ENCODE results near the gene DPP7. TPM values are rescaled to one million over a fixed set of nuclear protein-coding genes. Genes with fewer than 3 reads are reported as not detected.
A peak's percentile ranks its signal among the peaks of the same experiment; 100 is the strongest.

Gene DPP7
- total and polyA plus RNA-seq, 12 donors, result 91.4 to 677 (median 125) TPM

DNA sequence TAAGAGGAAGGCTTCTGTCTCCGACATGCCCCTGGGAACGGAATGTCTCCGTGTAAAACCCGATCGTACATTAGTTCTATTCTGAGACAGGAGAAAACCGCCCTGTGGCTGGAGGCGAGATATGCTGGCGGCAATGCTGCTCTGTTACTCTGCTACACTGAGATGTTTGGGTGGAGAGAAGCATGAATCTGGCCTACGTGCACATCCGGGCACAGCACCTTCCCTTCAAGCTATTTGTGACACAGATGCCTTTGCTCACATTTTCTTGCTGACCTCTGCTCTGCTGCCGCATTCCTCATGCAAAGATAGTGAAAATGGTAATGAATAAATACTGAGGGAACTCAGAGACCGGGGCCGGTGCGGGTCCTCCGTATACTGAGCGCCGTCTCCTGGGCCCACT is 2.2 kb upstream of the DPP7 start:
- no peak for TF ChIP-seq CTCF (IDR thresholded peaks at IDR 0.05)
- Histone ChIP-seq H3K4me1 (peaks cover 13 to 40% (median 23%) of the 10 kb centered on the region in 9 donors), H3K27me3 (no peaks in the 10 kb centered on the region), H3K4me3 (no peak overlapping the region), H3K9me3 (no peaks in the 10 kb centered on the region), H3K27ac (peak overlapping the region in 9 of 10 donors; percentile 43 to 95 (median 67)), H3K36me3 (peaks cover 0 to 16% (median 11%) of the 10 kb centered on the region in 9 donors)
- intact Hi-C loops (cut with DNase I), result loop anchor here in 3 of 10 donors (2.0 to 5.0 kb wide), 3 partner anchors 110 to 121 kb away; partner anchors contain the start of genes RNF224 (in 2 of the 3) and CYSRT1 (in 1 of the 3)
- DNase-seq, result no peak
- WGBS, 2 donors, result 33 to 36% methylated on average over 17 of the region's 17 CpGs
- ATAC-seq, result peak in 2 of 8 donors; percentile 5 to 38

- Histone ChIP-seq H3K27me3 (no peaks in the 10 kb centered on the region), H3K27ac (peak overlapping the region in 9 of 10 donors; percentile 43 to 95 (median 67)), H3K4me1 (peaks cover 12 to 40% (median 23%) of the 10 kb centered on the region in 9 donors), H3K4me3 (no peak overlapping the region), H3K36me3 (peaks cover 0 to 22% (median 11%) of the 10 kb centered on the region in 9 donors), H3K9me3 (no peaks in the 10 kb centered on the region)
- no peak for TF ChIP-seq CTCF (IDR thresholded peaks at IDR 0.05)
- intact Hi-C loops (cut with DNase I), result loop anchor here in 3 of 10 donors (2.0 to 5.0 kb wide), 3 partner anchors 111 to 121 kb away; partner anchors contain the start of genes RNF224 (in 2 of the 3) and CYSRT1 (in 1 of the 3)
- DNase-seq (no peak), ATAC-seq (peak in 6 of 8 donors; percentile 4 to 69 (median 57))
- WGBS, 2 donors, result 49 to 55% methylated on average over 6 of the region's 6 CpGs
These were observed 1.5 kb upstream of the DPP7 start for GRCh38 chr9:137116027-137116507.

GRCh38 chr9:137115394-137116026 is 977 bp upstream of the DPP7 start:
- intact Hi-C loops (cut with DNase I), result loop anchor here in 4 of 10 donors (1.0 to 5.0 kb wide), 4 partner anchors 29 to 122 kb away; partner anchors contain the start of genes RNF224 (in 2 of the 4), CYSRT1 (in 1 of the 4) and MAN1B1 (in 1 of the 4)
- no peak for TF ChIP-seq CTCF (IDR thresholded peaks at IDR 0.05)
- peaks cover 12 to 40% (median 23%) of the 10 kb centered on the region in 9 donors for H3K4me1 ChIP-seq
- H3K36me3 ChIP-seq, result peaks cover 0 to 26% (median 12%) of the 10 kb centered on the region in 9 donors
- H3K9me3 ChIP-seq, result no peaks in the 10 kb centered on the region
- no peaks in the 10 kb centered on the region for H3K27me3 ChIP-seq
- 76 to 80% methylated on average over 21 of the region's 21 CpGs for WGBS, 2 donors
- peak overlapping the region in 8 of 10 donors; percentile 56 to 95 (median 72) for H3K27ac ChIP-seq
- ATAC-seq (peak in 7 of 8 donors; percentile 3 to 23 (median 11)), DNase-seq (no peak)
- H3K4me3 ChIP-seq, result peak overlapping the region in 6 of 10 donors; percentile 77 to 95 (median 86)

DNA sequence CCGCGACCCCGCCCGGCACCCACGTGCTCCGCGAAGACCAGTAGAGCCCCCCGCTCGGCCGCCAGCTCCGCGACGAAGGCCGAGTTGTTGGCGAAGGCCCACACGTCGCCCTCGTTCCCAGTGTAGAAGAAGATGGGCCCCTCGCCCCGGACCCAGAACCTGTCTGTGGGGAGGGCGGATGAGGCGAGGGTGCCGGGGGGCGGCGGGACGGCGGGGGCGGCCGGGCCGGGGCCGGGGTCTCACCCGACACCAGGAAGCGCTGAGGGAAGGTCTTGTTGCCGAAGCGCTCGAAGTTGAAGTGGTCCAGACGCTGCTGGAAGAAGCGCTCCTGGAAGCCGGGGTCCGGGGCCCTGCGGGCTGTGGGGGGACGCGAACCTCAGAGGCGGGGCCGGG is 317 bp downstream of the DPP7 start:
- ATAC-seq, result peak in 2 of 8 donors; percentile 2 to 3
- H3K4me1 ChIP-seq, result peaks cover 12 to 40% (median 23%) of the 10 kb centered on the region in 9 donors
- peak overlapping the region in 9 of 10 donors; percentile 26 to 85 (median 68) for H3K27ac ChIP-seq
- no peak for DNase-seq
- intact Hi-C loops (cut with DNase I), result no loop called here
- peak overlapping the region; percentile 66 to 95 (median 86) for H3K4me3 ChIP-seq
- no peak for TF ChIP-seq CTCF (IDR thresholded peaks at IDR 0.05)
- H3K27me3 ChIP-seq, result no peaks in the 10 kb centered on the region
- 1% methylated on average over 25 to 42 of the region's 45 CpGs for WGBS, 2 donors
- no peaks in the 10 kb centered on the region for H3K9me3 ChIP-seq
- H3K36me3 ChIP-seq, result peaks cover 0 to 39% (median 19%) of the 10 kb centered on the region in 9 donors

Measured in heart right ventricle (tissue), 16 donors.